ENCODE data around the gene AJM1.
A peak's percentile ranks its signal among the peaks of the same experiment; 100 is the strongest.
"Not testable (repeated sequence)": the region's sequence is repeated elsewhere in the genome, so short reads cannot be mapped to it uniquely, and the experiment has no call there.

Gene AJM1

DNA sequence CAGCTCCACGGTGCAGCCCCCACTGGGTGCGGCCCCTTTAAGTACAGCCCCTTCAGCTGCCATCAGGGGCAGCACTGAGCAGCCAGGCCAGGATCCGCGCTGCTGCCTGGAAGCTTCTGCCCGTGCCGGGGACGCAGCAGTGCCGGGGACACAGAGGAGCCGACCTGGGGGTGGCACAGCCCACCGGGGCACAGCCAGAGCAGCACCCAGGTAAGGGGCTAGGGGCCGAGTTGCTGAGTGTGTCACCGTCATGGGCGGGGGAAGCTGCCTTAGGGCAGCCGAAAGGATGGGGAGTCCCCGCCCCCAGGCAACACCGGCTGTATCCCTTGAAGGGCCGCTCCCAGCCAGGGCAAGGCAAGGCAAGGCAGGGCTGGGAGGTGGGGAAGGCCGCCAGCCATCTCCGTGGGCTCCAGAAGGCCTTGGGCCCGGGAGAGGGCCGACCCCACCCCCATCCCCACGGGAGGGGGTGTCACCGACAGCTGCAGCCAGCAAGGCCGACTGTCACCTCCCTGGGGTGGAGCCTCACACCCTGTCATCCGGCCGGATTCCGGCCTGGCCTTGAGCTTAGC lies at the start of gene AJM1:
Gene AJM1 (plus strand): TSS at position 99 of the 569 bp plus-strand sequence. CDS start 1,937 bp downstream, outside the sequence.
- in situ Hi-C loops (cut with MboI; ENCODE audit: low pct_unique_long_range_greater_than_20kb, low sequenced_read_pairs, unreplicated experiment) = not testable (repeated sequence)
- TF ChIP-seq, protein P1, sequence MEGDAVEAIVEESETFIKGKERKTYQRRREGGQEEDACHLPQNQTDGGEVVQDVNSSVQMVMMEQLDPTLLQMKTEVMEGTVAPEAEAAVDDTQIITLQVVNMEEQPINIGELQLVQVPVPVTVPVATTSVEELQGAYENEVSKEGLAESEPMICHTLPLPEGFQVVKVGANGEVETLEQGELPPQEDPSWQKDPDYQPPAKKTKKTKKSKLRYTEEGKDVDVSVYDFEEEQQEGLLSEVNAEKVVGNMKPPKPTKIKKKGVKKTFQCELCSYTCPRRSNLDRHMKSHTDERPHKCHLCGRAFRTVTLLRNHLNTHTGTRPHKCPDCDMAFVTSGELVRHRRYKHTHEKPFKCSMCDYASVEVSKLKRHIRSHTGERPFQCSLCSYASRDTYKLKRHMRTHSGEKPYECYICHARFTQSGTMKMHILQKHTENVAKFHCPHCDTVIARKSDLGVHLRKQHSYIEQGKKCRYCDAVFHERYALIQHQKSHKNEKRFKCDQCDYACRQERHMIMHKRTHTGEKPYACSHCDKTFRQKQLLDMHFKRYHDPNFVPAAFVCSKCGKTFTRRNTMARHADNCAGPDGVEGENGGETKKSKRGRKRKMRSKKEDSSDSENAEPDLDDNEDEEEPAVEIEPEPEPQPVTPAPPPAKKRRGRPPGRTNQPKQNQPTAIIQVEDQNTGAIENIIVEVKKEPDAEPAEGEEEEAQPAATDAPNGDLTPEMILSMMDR (IDR thresholded peaks at IDR 0.05; ENCODE audit: extremely low read depth, insufficient read depth, missing control alignments) = peak; percentile 92
- peak; percentile 89 for DNase-seq (ENCODE audit: low spot score)

DNA sequence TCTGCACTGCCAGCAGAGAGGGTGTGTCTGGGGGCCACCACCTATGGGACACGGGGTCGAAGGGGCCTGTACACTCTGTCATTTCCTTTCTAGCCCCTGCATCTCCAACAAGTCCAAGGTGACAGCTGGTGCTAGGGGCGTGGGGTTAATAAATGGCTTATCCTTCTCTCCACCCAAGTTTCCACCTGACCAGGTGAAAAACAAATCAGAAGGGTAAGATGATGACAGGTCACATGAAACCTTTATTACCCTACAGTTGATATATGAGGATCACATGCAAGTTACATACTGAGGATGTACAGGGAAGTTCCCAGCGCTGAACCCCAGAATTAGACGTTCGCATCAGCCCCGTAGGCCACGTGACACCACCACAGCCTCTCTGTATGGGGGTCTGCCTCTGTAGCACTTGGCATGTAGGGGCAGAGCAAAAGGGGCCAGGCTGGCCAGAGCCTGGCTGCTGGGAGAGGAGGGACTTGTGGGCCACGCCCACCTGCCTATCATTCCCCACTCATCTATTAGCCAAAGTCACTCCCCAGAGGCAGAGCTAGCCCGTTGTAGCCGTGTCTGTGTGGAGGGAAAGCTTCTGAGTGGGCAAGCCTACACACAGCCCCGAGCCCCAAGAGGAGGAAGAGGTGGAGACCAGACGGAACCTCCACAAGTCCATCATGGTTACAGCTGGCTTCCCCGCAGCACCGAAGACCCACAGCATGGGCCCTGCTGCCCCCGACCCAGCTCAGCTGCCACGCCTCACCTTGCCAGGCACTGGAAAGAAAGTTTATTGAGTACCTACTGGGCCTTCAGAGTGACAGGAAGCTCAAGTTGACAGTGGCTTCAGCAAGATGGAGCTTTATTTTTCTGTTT lies 49.0 kb upstream of the AJM1 start:
- TF ChIP-seq, protein P1 (IDR thresholded peaks at IDR 0.05; ENCODE audit: extremely low read depth, insufficient read depth, missing control alignments) = no peak
- peak; percentile 2 for DNase-seq (ENCODE audit: low spot score)
- in situ Hi-C loops (cut with MboI; ENCODE audit: low pct_unique_long_range_greater_than_20kb, low sequenced_read_pairs, unreplicated experiment) = no loop called here

DNA sequence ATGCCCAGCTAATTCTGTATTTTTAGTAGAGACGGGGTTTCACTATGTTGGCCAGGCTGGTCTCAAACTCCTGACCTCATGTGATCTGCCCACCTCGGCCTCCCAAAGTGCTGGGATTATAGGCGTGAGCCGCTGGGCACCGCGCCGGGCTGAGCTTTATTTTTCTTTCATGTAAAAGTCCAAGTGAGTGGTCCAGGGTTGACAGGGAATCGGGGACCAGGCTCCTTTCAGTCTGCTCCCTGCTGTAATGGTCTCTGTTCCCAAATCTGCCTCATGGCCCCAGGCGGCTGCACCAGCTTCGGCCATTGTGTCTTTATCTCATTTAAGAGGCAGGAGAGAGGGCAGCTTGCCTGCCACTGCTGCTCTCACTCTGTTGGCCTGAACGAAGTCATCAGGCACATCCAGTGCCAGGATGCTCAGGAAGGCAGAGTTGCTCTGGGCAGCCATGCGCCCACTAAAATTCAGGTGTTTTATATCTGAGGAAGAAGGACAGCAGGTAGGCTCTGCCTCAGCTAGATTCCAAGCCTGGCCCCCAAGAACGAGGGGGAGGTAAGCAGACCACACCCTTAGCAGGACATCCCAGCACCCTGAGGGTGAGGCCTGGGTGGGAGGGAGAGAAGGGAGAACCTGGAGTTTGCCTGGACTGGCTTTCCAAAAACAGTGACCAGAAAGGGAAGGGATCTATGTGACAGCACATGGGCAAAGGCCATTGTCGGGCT lies 47.8 kb upstream of the AJM1 start:
- DNase-seq (ENCODE audit: low spot score) = peak; percentile 0
- in situ Hi-C loops (cut with MboI; ENCODE audit: low pct_unique_long_range_greater_than_20kb, low sequenced_read_pairs, unreplicated experiment) = no loop called here

DNA sequence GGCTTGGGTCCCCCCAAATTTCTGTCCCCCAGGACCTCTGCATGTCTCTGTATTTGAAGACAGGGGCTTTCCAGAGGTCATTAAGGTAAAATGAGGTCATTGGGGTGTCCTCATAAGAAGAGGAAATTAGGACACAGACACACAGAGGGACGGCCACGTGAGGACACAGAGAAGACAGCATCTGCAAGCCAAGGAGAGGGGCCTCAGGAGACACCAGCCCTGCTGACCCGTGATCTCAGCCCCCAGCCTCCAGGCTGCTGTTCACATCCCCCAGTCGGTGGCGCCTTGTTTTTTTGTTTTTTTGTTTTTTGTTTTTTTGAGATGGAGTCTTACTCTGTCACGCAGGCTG lies 47.3 kb upstream of the AJM1 start:
- TF ChIP-seq, protein P1 (IDR thresholded peaks at IDR 0.05; ENCODE audit: extremely low read depth, insufficient read depth, missing control alignments) = no peak
- in situ Hi-C loops (cut with MboI; ENCODE audit: low pct_unique_long_range_greater_than_20kb, low sequenced_read_pairs, unreplicated experiment) = no loop called here
- DNase-seq (ENCODE audit: low spot score) = no peak

More for the DNA sequence above, 47.8 kb upstream of the AJM1 start:
- TF ChIP-seq, protein P1 (IDR thresholded peaks at IDR 0.05; ENCODE audit: extremely low read depth, insufficient read depth, missing control alignments) = no peak

DNA sequence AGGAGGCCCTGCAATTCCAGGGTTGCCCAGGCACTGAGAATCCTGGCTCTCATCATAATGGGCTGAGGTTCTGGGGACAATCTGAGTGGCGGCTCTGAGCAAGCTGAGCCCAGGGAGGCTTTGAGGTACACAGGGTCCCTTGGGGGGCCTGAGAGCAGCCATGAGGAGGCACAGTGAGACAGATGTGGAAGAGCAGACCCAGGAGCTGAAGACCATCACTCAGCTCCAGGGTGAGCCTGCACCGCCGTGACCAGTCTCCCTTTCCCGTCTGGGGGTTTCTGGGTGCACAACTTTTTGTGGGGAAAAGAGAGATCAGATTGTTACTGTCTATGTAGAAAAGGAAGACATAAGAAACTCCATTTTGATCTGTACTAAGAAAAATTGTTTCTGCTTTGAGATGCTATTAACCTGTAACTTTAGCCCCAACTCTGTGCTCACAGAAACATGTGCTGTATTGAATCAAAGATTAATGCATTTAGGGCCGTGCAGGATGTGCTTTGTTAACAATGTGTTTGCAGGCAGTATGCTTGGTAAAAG lies 46.0 kb upstream of the AJM1 start, which contains the start of gene CCDC183:
Gene CCDC183 (plus strand): TSS at position 101 of the 537 bp plus-strand sequence. CDS start 60 bp downstream, at position 161.
- in situ Hi-C loops (cut with MboI; ENCODE audit: low pct_unique_long_range_greater_than_20kb, low sequenced_read_pairs, unreplicated experiment) = no loop called here
- peak; percentile 0 for DNase-seq (ENCODE audit: low spot score)
- TF ChIP-seq, protein P1 (IDR thresholded peaks at IDR 0.05; ENCODE audit: extremely low read depth, insufficient read depth, missing control alignments) = no peak

DNA sequence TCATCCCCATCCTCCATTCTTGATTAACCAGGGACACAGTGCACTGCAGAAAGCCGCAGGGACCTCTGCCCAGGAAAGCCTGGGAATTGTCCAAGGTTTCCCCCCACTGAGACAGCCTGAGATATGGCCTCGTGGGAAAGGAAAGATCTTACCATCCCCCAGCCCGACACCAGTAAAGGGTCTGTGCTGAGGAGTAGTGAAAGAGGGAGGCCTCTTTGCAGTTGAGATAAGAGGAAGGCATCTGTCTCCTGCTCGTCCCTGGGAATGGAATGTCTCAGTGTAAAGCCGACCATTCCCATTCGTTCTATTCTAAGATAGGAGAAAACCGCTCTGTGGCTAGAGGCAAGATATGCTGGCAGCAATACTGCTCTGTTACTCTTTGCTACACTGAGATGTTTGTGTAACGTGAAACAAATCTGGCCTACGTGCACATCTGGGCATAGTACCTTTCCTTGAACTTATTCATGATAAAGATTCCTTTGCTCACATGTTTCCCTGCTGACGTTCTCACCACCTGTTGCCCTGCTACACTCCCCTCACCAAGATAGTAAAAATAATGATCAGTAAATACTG lies 45.4 kb upstream of the AJM1 start:
- in situ Hi-C loops (cut with MboI; ENCODE audit: low pct_unique_long_range_greater_than_20kb, low sequenced_read_pairs, unreplicated experiment); DNase-seq (ENCODE audit: low spot score): not testable (repeated sequence)
